NCI-H460 (cell line): ENCODE data around the gene ASTN1. TPM values are rescaled to one million over a fixed set of nuclear protein-coding genes. Genes with fewer than 3 reads are reported as not detected.

Experiments
- DNase-seq: peaks from one replicate; pipeline ENCODE4 v3.0.0-alpha.2; 2016; ENCODE audit warnings: low read depth; ENCODE audit errors: extremely low read depth
- total RNA-seq: library from RNA; depleted of rRNA; stranded (reverse); fragments of >200 nt; shearing (Covaris generic); gene quantifications from 2 replicates; pipeline ENCODE4 v1.2.3, GENCODE V29; 2014

ASTN1 gene
- total RNA-seq, 1 experiment from 2014 or later = 0.47 TPM

GRCh38 chr1:177045151-177045550, 119.4 kb downstream of the ASTN1 start:
- no peak for DNase-seq

GRCh38 chr1:177044390-177044789, 120.1 kb downstream of the ASTN1 start:
- DNase-seq = no peak

GRCh38 chr1:177043597-177043996, 120.9 kb downstream of the ASTN1 start:
- DNase-seq = no peak

- no peak for DNase-seq
These were observed 128.9 kb downstream of the ASTN1 start for GRCh38 chr1:177035586-177035985.

- DNase-seq = no peak
These were observed 130.9 kb downstream of the ASTN1 start for GRCh38 chr1:177033628-177034027.

GRCh38 chr1:177032434-177032833, 132.1 kb downstream of the ASTN1 start:
- no peak for DNase-seq

GRCh38 chr1:177024623-177025022, 139.9 kb downstream of the ASTN1 start:
- DNase-seq = no peak

GRCh38 chr1:177023726-177024125, 140.8 kb downstream of the ASTN1 start:
- no peak for DNase-seq

GRCh38 chr1:177023249-177023648, 141.3 kb downstream of the ASTN1 start:
- no peak for DNase-seq

GRCh38 chr1:177021687-177022086, 142.8 kb downstream of the ASTN1 start:
- no peak for DNase-seq

- DNase-seq = no peak
These were observed 143.5 kb downstream of the ASTN1 start for GRCh38 chr1:177020851-177021589.

- no peak for DNase-seq
These were observed 147.1 kb downstream of the ASTN1 start for GRCh38 chr1:177017287-177017852.

- DNase-seq = no peak
These were observed 150.2 kb downstream of the ASTN1 start for GRCh38 chr1:177014325-177014724.

- DNase-seq = no peak
These were observed 152.1 kb downstream of the ASTN1 start for GRCh38 chr1:177012342-177012925.

GRCh38 chr1:177011508-177011907, 153.0 kb downstream of the ASTN1 start:
- DNase-seq = no peak

- DNase-seq = no peak
These were observed 154.2 kb downstream of the ASTN1 start for GRCh38 chr1:177010211-177010825.

GRCh38 chr1:177008653-177009052, 155.9 kb downstream of the ASTN1 start:
- no peak for DNase-seq

GRCh38 chr1:177007437-177008161, 156.9 kb downstream of the ASTN1 start:
- no peak for DNase-seq

GRCh38 chr1:177002891-177003290, 161.6 kb downstream of the ASTN1 start:
- DNase-seq = no peak

- DNase-seq = no peak
These were observed 163.0 kb downstream of the ASTN1 start for GRCh38 chr1:177001556-177001955.

- DNase-seq = no peak
These were observed 166.2 kb downstream of the ASTN1 start for GRCh38 chr1:176998183-176998795.
